ENCODE data around the gene CACNA1C. TPM values are rescaled to one million over a fixed set of nuclear protein-coding genes. Genes with fewer than 3 reads are reported as not detected.

CACNA1C gene
- total RNA-seq, 1 donor from 2014 or later = 1.3 TPM

DNA sequence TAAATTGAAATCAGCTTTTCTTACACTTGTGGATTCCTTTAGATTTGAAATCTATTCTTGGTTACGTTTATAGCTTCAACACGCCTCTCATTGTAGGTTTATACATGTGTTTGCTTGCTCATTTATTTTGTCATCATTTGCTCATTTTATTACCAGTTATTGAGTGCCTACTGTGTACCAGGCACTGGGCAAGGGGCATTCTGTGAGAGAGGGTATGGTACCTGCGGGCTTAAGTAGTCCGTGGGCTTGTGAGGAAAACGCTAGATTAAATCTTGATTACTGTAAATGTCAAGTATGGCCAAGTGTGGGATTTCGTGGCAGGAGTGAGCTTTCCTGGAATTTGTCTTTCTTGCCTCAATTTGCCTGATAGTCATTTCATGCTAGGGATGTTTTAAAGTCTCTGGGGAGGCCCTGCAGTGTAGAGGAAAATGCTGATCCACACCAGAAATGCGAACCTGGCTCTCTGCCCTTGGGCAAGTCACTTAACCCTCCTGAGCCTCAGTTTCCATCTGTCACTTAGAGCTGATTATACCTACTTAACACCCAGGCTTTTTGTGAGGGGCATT lies 92.7 kb downstream of the CACNA1C start:
- TF ChIP-seq, protein P1, sequence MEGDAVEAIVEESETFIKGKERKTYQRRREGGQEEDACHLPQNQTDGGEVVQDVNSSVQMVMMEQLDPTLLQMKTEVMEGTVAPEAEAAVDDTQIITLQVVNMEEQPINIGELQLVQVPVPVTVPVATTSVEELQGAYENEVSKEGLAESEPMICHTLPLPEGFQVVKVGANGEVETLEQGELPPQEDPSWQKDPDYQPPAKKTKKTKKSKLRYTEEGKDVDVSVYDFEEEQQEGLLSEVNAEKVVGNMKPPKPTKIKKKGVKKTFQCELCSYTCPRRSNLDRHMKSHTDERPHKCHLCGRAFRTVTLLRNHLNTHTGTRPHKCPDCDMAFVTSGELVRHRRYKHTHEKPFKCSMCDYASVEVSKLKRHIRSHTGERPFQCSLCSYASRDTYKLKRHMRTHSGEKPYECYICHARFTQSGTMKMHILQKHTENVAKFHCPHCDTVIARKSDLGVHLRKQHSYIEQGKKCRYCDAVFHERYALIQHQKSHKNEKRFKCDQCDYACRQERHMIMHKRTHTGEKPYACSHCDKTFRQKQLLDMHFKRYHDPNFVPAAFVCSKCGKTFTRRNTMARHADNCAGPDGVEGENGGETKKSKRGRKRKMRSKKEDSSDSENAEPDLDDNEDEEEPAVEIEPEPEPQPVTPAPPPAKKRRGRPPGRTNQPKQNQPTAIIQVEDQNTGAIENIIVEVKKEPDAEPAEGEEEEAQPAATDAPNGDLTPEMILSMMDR (IDR thresholded peaks at IDR 0.05; ENCODE audit: insufficient read depth, low read length, poor library complexity, severe bottlenecking) = no peak
- DNase-seq (ENCODE audit: low read depth) = no peak
- Histone ChIP-seq H3K27me3 (ENCODE audit: control insufficient read depth, insufficient read depth, low read length) (peaks cover 4% of the 10 kb centered on the region), H3K36me3 (ENCODE audit: control insufficient read depth, insufficient read depth, low read length) (no peaks in the 10 kb centered on the region), H3K4me3 (ENCODE audit: low read depth, low read length) (no peak overlapping the region)

DNA sequence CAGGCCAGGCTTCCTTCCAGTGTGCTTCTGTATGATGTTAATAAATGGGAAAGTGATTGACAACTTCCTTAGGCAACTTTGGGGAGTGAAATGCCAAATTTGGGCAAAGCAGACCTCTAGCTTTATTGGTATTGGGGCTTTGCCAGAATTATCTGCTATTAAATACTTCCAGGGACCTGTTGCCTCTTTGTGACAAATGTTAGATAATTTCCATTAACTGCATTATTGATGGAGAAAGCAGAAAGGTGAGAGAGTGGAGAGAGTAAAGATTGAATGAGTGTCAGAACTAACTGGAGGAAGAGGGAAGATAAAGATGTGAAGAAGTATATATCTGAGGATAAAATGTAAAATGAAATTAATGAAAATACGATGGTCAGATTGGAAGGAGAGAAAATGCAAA lies 94.5 kb downstream of the CACNA1C start:
- Histone ChIP-seq H3K36me3 (ENCODE audit: control insufficient read depth, insufficient read depth, low read length) (no peaks in the 10 kb centered on the region), H3K27me3 (ENCODE audit: control insufficient read depth, insufficient read depth, low read length) (peaks cover 4% of the 10 kb centered on the region), H3K4me3 (ENCODE audit: low read depth, low read length) (no peak overlapping the region)
- DNase-seq (ENCODE audit: low read depth) = no peak
- TF ChIP-seq, protein P1 (IDR thresholded peaks at IDR 0.05; ENCODE audit: insufficient read depth, low read length, poor library complexity, severe bottlenecking) = no peak

DNA sequence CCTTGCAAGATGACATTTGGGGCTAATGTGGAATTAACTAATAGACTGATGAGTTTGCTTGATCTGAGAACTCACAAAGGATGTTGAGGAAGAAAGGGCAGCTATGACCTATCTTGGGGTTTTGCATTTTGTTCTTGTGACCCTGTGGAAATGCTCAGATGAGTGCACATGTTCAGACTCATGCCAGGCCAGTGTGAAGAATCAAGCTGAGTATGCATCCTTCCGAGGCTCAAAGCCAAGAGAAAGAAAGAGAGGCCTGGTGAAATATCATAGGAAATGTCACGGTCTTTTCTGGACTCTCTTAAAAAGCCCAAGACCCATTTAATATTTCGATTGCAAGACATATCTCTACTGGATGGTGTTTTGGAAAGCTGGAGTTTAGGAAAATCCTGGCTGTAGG lies 96.3 kb downstream of the CACNA1C start:
- H3K27me3 ChIP-seq (ENCODE audit: control insufficient read depth, insufficient read depth, low read length) = peaks cover 4% of the 10 kb centered on the region
- H3K36me3 ChIP-seq (ENCODE audit: control insufficient read depth, insufficient read depth, low read length) = no peaks in the 10 kb centered on the region
- no peak overlapping the region for H3K4me3 ChIP-seq (ENCODE audit: low read depth, low read length)
- TF ChIP-seq, protein P1 (IDR thresholded peaks at IDR 0.05; ENCODE audit: insufficient read depth, low read length, poor library complexity, severe bottlenecking) = no peak
- DNase-seq (ENCODE audit: low read depth) = no peak

DNA sequence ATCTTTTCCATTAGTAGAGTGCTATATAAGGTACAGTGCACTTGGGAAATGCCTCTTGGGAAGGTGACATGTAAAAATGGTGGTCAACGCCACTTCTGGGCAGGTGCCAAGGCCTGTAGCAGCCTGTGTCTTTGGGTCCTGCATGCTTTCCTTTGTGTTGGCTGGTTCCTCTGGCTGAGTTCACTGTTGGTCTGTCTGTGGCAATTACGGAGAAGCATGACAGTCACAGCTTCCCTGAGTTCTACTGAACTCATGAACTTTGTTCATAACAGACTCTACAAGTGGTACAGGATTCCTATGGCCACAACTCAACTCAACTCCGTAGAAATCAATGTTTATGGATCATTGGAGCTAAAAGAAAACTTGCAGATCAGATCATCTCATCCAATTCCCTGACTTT lies 98.0 kb downstream of the CACNA1C start:
- TF ChIP-seq, protein P1 (IDR thresholded peaks at IDR 0.05; ENCODE audit: insufficient read depth, low read length, poor library complexity, severe bottlenecking) = no peak
- no peak for DNase-seq (ENCODE audit: low read depth)
- Histone ChIP-seq H3K4me3 (ENCODE audit: low read depth, low read length) (no peak overlapping the region), H3K27me3 (ENCODE audit: control insufficient read depth, insufficient read depth, low read length) (peaks cover 4% of the 10 kb centered on the region), H3K36me3 (ENCODE audit: control insufficient read depth, insufficient read depth, low read length) (no peaks in the 10 kb centered on the region)

DNA sequence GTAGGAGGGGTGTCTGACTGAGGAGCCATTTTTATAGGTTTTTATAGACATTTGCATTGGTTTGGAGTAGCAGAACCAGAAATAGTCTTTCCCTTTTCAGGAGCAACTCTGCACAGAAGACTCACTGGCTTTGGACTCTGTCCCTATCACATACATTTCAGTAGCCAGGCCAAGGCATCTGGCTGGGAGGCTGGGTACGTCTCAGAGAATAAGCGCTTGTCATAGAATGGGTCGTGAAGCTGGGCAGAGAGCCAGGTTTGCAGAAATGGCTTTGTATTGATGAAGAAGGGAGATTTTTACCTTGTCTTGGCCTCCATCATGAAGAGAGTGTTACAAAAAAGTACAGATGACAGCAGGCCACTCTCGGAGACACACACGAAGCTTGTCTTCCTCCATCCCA lies 98.6 kb downstream of the CACNA1C start:
- TF ChIP-seq, protein P1 (IDR thresholded peaks at IDR 0.05; ENCODE audit: insufficient read depth, low read length, poor library complexity, severe bottlenecking) = no peak
- no peaks in the 10 kb centered on the region for H3K36me3 ChIP-seq (ENCODE audit: control insufficient read depth, insufficient read depth, low read length)
- H3K27me3 ChIP-seq (ENCODE audit: control insufficient read depth, insufficient read depth, low read length) = peaks cover 3% of the 10 kb centered on the region
- no peak overlapping the region for H3K4me3 ChIP-seq (ENCODE audit: low read depth, low read length)
- no peak for DNase-seq (ENCODE audit: low read depth)

DNA sequence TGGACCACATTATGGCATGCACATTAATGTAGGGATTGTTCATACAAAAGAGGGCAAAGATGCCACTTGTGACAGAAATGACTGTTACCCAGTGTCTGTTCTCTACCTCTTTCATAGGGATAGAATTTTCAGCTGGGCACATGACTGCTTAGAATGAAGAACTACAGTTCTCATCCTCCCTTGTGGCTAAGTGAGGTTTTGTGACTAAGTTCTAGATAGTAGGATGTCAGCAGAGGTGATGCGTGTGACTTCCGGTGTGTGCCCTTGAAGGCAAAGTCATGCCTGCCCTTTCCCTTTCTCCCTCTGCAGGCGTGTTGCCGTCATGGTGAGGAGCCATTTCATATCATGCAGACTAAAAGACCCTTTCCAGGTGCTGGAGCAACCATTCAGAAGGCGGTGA lies 99.3 kb downstream of the CACNA1C start:
- no peak for DNase-seq (ENCODE audit: low read depth)
- H3K4me3 ChIP-seq (ENCODE audit: low read depth, low read length) = no peak overlapping the region
- no peaks in the 10 kb centered on the region for H3K27me3 ChIP-seq (ENCODE audit: control insufficient read depth, insufficient read depth, low read length)
- TF ChIP-seq, protein P1 (IDR thresholded peaks at IDR 0.05; ENCODE audit: insufficient read depth, low read length, poor library complexity, severe bottlenecking) = no peak
- no peaks in the 10 kb centered on the region for H3K36me3 ChIP-seq (ENCODE audit: control insufficient read depth, insufficient read depth, low read length)

All from kidney epithelial cell (primary cell).